Right lobe of liver (tissue), 4 donors: Measurements from ENCODE around the gene ADA.
"Not testable (repeated sequence)": the region's sequence is repeated elsewhere in the genome, so short reads cannot be mapped to it uniquely, and the experiment has no call there.

ENCODE experiments used
- CTCF ChIP-seq, 4 donors: fragments of 200-600 bp in 3 of 4; fragments of 450-650 bp in 1 of 4; IDR thresholded peaks; one replicate each; pipeline versions ENCODE4 v1.5.1 to v1.8.0; 2016 to 2022; ENCODE audit warnings: antibody characterized with exemption in 4 of 4, mild to moderate bottlenecking in 2 of 4
- POLR2A ChIP-seq: fragments of 450-650 bp; IDR thresholded peaks from one replicate; pipeline ENCODE4 v1.6.1; 2017; ENCODE audit warnings: antibody characterized with exemption, mild to moderate bottlenecking
- donor health status: DM: no; HTN: no; CAD: no.
- donor health status: DM: no; HTN: no; CAD: no.
- donor health status: DM: no; HTN: yes; CAD: no.

GRCh38 chr20:44654210-44654609 is 2.7 kb upstream of the ADA start:
- not testable (repeated sequence) for TF ChIP-seq CTCF (IDR thresholded peaks at IDR 0.05); POLR2A
